Activated CD4-positive, alpha-beta T cell treated with anti-CD3 and anti-CD28 coated beads, Interleukin-2, amount 50 U/mL, for 48 hours (primary cell): ENCODE data around the gene SFI1.
"Not testable (repeated sequence)": the region's sequence is repeated elsewhere in the genome, so short reads cannot be mapped to it uniquely, and the experiment has no call there.

Experiments used
- DNase-seq, 2 experiments: peaks; one replicate each; pipeline ENCODE4 v3.0.0-alpha.2; 2020

Gene SFI1

GRCh38 chr22:31590161-31590560 lies 93.8 kb downstream of the SFI1 start:
- not testable (repeated sequence) for DNase-seq

- DNase-seq, result no peak
Observed at GRCh38 chr22:31595271-31595670, 98.9 kb downstream of the SFI1 start.

- no peak for DNase-seq
Observed at GRCh38 chr22:31602259-31602952, 106.1 kb downstream of the SFI1 start.

- no peak for DNase-seq
Observed at GRCh38 chr22:31603081-31603525, 106.8 kb downstream of the SFI1 start.

- DNase-seq, result no peak
Observed at GRCh38 chr22:31603574-31603973, 107.2 kb downstream of the SFI1 start.

GRCh38 chr22:31604137-31604705 lies 107.9 kb downstream of the SFI1 start:
- no peak for DNase-seq

GRCh38 chr22:31604746-31605705 lies 108.7 kb downstream of the SFI1 start:
- no peak for DNase-seq

- no peak for DNase-seq
Observed at GRCh38 chr22:31605851-31606585, 109.7 kb downstream of the SFI1 start.

- no peak for DNase-seq
Observed at GRCh38 chr22:31607696-31608095, 111.4 kb downstream of the SFI1 start.

GRCh38 chr22:31609716-31610115 lies 113.4 kb downstream of the SFI1 start:
- DNase-seq, result no peak

GRCh38 chr22:31610611-31611010 lies 114.3 kb downstream of the SFI1 start:
- no peak for DNase-seq

GRCh38 chr22:31611061-31611760 lies 114.9 kb downstream of the SFI1 start:
- no peak for DNase-seq

GRCh38 chr22:31612891-31613285 lies 116.6 kb downstream of the SFI1 start:
- no peak for DNase-seq

GRCh38 chr22:31613286-31613903 lies 117.1 kb downstream of the SFI1 start:
- no peak for DNase-seq

GRCh38 chr22:31613904-31614296 lies 117.6 kb downstream of the SFI1 start:
- DNase-seq, result no peak

- DNase-seq, result no peak
Observed at GRCh38 chr22:31614781-31615490, 118.6 kb downstream of the SFI1 start.

GRCh38 chr22:31615491-31615860 lies 119.1 kb downstream of the SFI1 start:
- no peak for DNase-seq

- no peak for DNase-seq
Observed at GRCh38 chr22:31615940-31616314, 119.6 kb downstream of the SFI1 start.

GRCh38 chr22:31616315-31616980 lies 120.1 kb downstream of the SFI1 start:
- peak; percentile 62 to 72 for DNase-seq

GRCh38 chr22:31618057-31618456 lies 121.7 kb downstream of the SFI1 start:
- no peak for DNase-seq
